ENCODE results near the gene C1QTNF1.

GRCh38 chr17:79046197-79046915 is 22.4 kb downstream of the C1QTNF1 start:
- no peak for TF ChIP-seq CTCF (IDR thresholded peaks at IDR 0.05)
- TF ChIP-seq POLR2A (IDR thresholded peaks at IDR 0.05) = no peak
- TF ChIP-seq EP300 (IDR thresholded peaks at IDR 0.05) = no peak
